ENCODE results near the gene PIK3R6.

PIK3R6 gene

GRCh38 chr17:8867361-8867981, at the start of gene PIK3R6:
PIK3R6 (minus strand) TSS chr17:8867674; CDS start chr17:8849794, 17,880 bp downstream.
- DNase-seq: no peak

- no peak for DNase-seq
These were observed 49.0 kb upstream of the PIK3R6 start for GRCh38 chr17:8916466-8916865.

- DNase-seq: no peak
These were observed 47.1 kb upstream of the PIK3R6 start for GRCh38 chr17:8914554-8914953.

- no peak for DNase-seq
These were observed 46.4 kb upstream of the PIK3R6 start for GRCh38 chr17:8913879-8914278.

GRCh38 chr17:8913091-8913490, 45.6 kb upstream of the PIK3R6 start:
- no peak for DNase-seq

- no peak for DNase-seq
These were observed 44.9 kb upstream of the PIK3R6 start for GRCh38 chr17:8912084-8912981.

- no peak for DNase-seq
These were observed 43.6 kb upstream of the PIK3R6 start for GRCh38 chr17:8910969-8911604.

GRCh38 chr17:8909586-8910270, 42.3 kb upstream of the PIK3R6 start:
- DNase-seq: no peak

- no peak for DNase-seq
These were observed 37.9 kb upstream of the PIK3R6 start for GRCh38 chr17:8905331-8905730.

- DNase-seq: no peak
These were observed 37.2 kb upstream of the PIK3R6 start for GRCh38 chr17:8904686-8905085.

- DNase-seq: no peak
These were observed 36.7 kb upstream of the PIK3R6 start for GRCh38 chr17:8904201-8904600.

GRCh38 chr17:8900626-8901585, 33.4 kb upstream of the PIK3R6 start:
- no peak for DNase-seq

GRCh38 chr17:8900207-8900606, 32.7 kb upstream of the PIK3R6 start:
- no peak for DNase-seq

- DNase-seq: no peak
These were observed 31.2 kb upstream of the PIK3R6 start for GRCh38 chr17:8898636-8899035.

GRCh38 chr17:8898126-8898525, 30.7 kb upstream of the PIK3R6 start:
- DNase-seq: no peak

- DNase-seq: peak; percentile 10
These were observed 29.5 kb upstream of the PIK3R6 start for GRCh38 chr17:8896641-8897635.

GRCh38 chr17:8896087-8896486, 28.6 kb upstream of the PIK3R6 start:
- peak; percentile 8 for DNase-seq

GRCh38 chr17:8894673-8895578, 27.5 kb upstream of the PIK3R6 start:
- DNase-seq: peak; percentile 58

GRCh38 chr17:8894202-8894671, 26.8 kb upstream of the PIK3R6 start:
- peak; percentile 13 for DNase-seq

Measured in activated CD8-positive, alpha-beta memory T cell treated with anti-CD3 and anti-CD28 coated beads, Interleukin-2, amount 50 U/mL, for 4 hours (primary cell).